Measurements from ENCODE around the gene DEFB123. TPM values are rescaled to one million over a fixed set of nuclear protein-coding genes. Genes with fewer than 3 reads are reported as not detected.

Gene DEFB123
- polyA plus RNA-seq, 1 of the 3 experiments (the other 2 are of a cell fraction): not detected

GRCh38 chr20:31488115-31488514, 47.7 kb downstream of the DEFB123 start:
- TF ChIP-seq MXI1 (IDR thresholded peaks at IDR 0.05; ENCODE audit: low read depth, low read length) (no peak), FOSL2 (IDR thresholded peaks at IDR 0.05; ENCODE audit: borderline replicate concordance, low read depth) (no peak), ZBTB33 (IDR thresholded peaks at IDR 0.05; ENCODE audit: borderline replicate concordance, low read depth) (no peak), TCF12 (IDR thresholded peaks at IDR 0.05) (no peak), JUND (IDR thresholded peaks at IDR 0.05) (no peak)
- Histone ChIP-seq H3K27ac (ENCODE audit: low read depth in 2 of 2, low read length in 1 of 2) (no peak overlapping the region), H4K20me1 (ENCODE audit: insufficient read depth) (no peaks in the 10 kb centered on the region), H3K4me2 (no peak overlapping the region), H2AFZ (ENCODE audit: low read depth) (no peak overlapping the region), H3K9me3 (no peaks in the 10 kb centered on the region), H3F3A (replicated peaks; ENCODE audit: insufficient read depth) (peaks cover 3% of the 10 kb centered on the region), H3K79me2 (ENCODE audit: insufficient read depth) (no peaks in the 10 kb centered on the region), H3K4me1 (ENCODE audit: control insufficient read depth in 1 of 2, insufficient read depth in 2 of 2, low read depth in 1 of 2, low read length in 1 of 2) (peaks cover 0 to 5% of the 10 kb centered on the region in 2 experiments; a peak in 2 of 4 replicates), H3K36me3 (replicated peaks in 1 of 2; ENCODE audit: control insufficient read depth in 1 of 2, insufficient read depth in 2 of 2, low read length in 1 of 2) (no peaks in the 10 kb centered on the region), H3K9me2 (no peaks in the 10 kb centered on the region), H3K9ac (no peak overlapping the region), H3K27me3 (ENCODE audit: insufficient read depth) (no peaks in the 10 kb centered on the region), H3K4me3 (ENCODE audit: low read depth in 2 of 2, low read length in 1 of 2) (no peak overlapping the region)
- CTCF ChIA-PET: interaction anchor here (1.0 to 9.8 kb wide), 2 partner anchors 14 to 31 kb away, joined by 3 to 79 read pairs; no protein-coding TSS in a partner anchor
- POLR2A ChIA-PET: no interaction called here
- 79% methylated on average over 1 of the region's 2 CpGs for WGBS (ENCODE audit: low lambda C conversion rate)
- DNase-seq: no peak

- no peak for TF ChIP-seq FOSL2 (IDR thresholded peaks at IDR 0.05; ENCODE audit: borderline replicate concordance, low read depth)
- TF ChIP-seq, protein P1, sequence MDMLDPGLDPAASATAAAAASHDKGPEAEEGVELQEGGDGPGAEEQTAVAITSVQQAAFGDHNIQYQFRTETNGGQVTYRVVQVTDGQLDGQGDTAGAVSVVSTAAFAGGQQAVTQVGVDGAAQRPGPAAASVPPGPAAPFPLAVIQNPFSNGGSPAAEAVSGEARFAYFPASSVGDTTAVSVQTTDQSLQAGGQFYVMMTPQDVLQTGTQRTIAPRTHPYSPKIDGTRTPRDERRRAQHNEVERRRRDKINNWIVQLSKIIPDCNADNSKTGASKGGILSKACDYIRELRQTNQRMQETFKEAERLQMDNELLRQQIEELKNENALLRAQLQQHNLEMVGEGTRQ (IDR thresholded peaks at IDR 0.05; ENCODE audit: borderline replicate concordance, low read depth, low read length): no peak
- TF ChIP-seq EP300 (IDR thresholded peaks at IDR 0.05; ENCODE audit: borderline replicate concordance in 1 of 2, low read depth in 1 of 2, low read length in 1 of 2): no peak
- WGBS (ENCODE audit: low lambda C conversion rate): 60% methylated on average over 3 of the region's 3 CpGs
- Histone ChIP-seq H2AFZ (ENCODE audit: low read depth) (no peak overlapping the region), H3F3A (replicated peaks; ENCODE audit: insufficient read depth) (no peaks in the 10 kb centered on the region), H3K36me3 (replicated peaks in 1 of 2; ENCODE audit: control insufficient read depth in 1 of 2, insufficient read depth in 2 of 2, low read length in 1 of 2) (no peaks in the 10 kb centered on the region), H3K4me1 (ENCODE audit: control insufficient read depth in 1 of 2, insufficient read depth in 2 of 2, low read depth in 1 of 2, low read length in 1 of 2) (peaks cover 0 to 5% of the 10 kb centered on the region in 2 experiments; a peak in 2 of 4 replicates), H3K27me3 (ENCODE audit: insufficient read depth) (no peaks in the 10 kb centered on the region), H3K9me3 (no peaks in the 10 kb centered on the region), H3K4me2 (no peak overlapping the region), H3K4me3 (ENCODE audit: low read depth in 2 of 2, low read length in 1 of 2) (no peak overlapping the region), H3K79me2 (ENCODE audit: insufficient read depth) (no peaks in the 10 kb centered on the region), H3K9ac (no peak overlapping the region), H3K9me2 (no peaks in the 10 kb centered on the region), H4K20me1 (ENCODE audit: insufficient read depth) (no peaks in the 10 kb centered on the region), H3K27ac (ENCODE audit: low read depth in 2 of 2, low read length in 1 of 2) (no peak overlapping the region)
- POLR2A ChIA-PET: no interaction called here
- no peak for DNase-seq
- CTCF ChIA-PET: interaction anchor here (0.8 to 9.8 kb wide), 2 partner anchors 13 to 28 kb away, joined by 3 to 79 read pairs; no protein-coding TSS in a partner anchor
These were observed 48.7 kb downstream of the DEFB123 start for GRCh38 chr20:31489152-31489551.

GRCh38 chr20:31490752-31491151, 50.3 kb downstream of the DEFB123 start:
- CTCF ChIA-PET: interaction anchor here (1.1 to 9.8 kb wide), 2 partner anchors 12 to 30 kb away, joined by 3 to 79 read pairs; no protein-coding TSS in a partner anchor
- H3K9me3 ChIP-seq: no peaks in the 10 kb centered on the region
- H3K79me2 ChIP-seq (ENCODE audit: insufficient read depth): no peaks in the 10 kb centered on the region
- TF ChIP-seq TAF1 (IDR thresholded peaks at IDR 0.05; ENCODE audit: borderline replicate concordance, low read depth, low read length) (no peak), FOXM1 (IDR thresholded peaks at IDR 0.05; ENCODE audit: low read depth) (no peak), ZBTB33 (IDR thresholded peaks at IDR 0.05; ENCODE audit: borderline replicate concordance, low read depth) (no peak), RAD21 (IDR thresholded peaks at IDR 0.05; ENCODE audit: low read length) (no peak)
- H3K4me3 ChIP-seq (ENCODE audit: low read depth in 2 of 2, low read length in 1 of 2): no peak overlapping the region
- no peaks in the 10 kb centered on the region for H3K27me3 ChIP-seq (ENCODE audit: insufficient read depth)
- no peaks in the 10 kb centered on the region for H3K9me2 ChIP-seq
- H3K36me3 ChIP-seq (replicated peaks in 1 of 2; ENCODE audit: control insufficient read depth in 1 of 2, insufficient read depth in 2 of 2, low read length in 1 of 2): no peaks in the 10 kb centered on the region
- no peaks in the 10 kb centered on the region for H4K20me1 ChIP-seq (ENCODE audit: insufficient read depth)
- no peak overlapping the region for H3K9ac ChIP-seq
- POLR2A ChIA-PET: no interaction called here
- no peak overlapping the region for H3K4me2 ChIP-seq
- no peaks in the 10 kb centered on the region for H3K4me1 ChIP-seq (ENCODE audit: control insufficient read depth in 1 of 2, insufficient read depth in 2 of 2, low read depth in 1 of 2, low read length in 1 of 2)
- DNase-seq: no peak
- 94% methylated on average over 3 of the region's 3 CpGs for WGBS (ENCODE audit: low lambda C conversion rate)
- H2AFZ ChIP-seq (ENCODE audit: low read depth): no peak overlapping the region
- H3F3A ChIP-seq (replicated peaks; ENCODE audit: insufficient read depth): no peaks in the 10 kb centered on the region
- H3K27ac ChIP-seq (ENCODE audit: low read depth in 2 of 2, low read length in 1 of 2): no peak overlapping the region

Measured in SK-N-SH (cell line).